ENCODE results near the gene UTS2.

DNA sequence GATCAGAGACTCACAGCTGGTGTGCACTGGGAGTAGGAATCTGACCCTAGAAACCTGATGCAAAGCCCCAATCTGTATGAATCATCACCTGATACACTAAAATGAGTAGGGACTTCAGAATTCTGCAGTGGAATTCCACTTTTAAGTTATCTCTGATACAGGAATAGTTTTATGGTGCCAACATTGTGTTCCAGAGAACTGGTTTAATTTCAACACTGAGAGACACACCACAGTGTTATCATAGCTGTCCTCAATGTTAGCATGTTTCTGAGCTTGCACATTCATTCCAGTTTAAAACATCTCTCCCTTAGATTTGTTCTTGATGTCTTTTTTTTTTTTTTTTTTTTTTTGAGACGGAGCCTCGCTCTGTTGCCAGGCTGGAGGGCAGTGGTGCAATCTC is 7.1 kb downstream of the UTS2 start:
- TF ChIP-seq, protein P1, sequence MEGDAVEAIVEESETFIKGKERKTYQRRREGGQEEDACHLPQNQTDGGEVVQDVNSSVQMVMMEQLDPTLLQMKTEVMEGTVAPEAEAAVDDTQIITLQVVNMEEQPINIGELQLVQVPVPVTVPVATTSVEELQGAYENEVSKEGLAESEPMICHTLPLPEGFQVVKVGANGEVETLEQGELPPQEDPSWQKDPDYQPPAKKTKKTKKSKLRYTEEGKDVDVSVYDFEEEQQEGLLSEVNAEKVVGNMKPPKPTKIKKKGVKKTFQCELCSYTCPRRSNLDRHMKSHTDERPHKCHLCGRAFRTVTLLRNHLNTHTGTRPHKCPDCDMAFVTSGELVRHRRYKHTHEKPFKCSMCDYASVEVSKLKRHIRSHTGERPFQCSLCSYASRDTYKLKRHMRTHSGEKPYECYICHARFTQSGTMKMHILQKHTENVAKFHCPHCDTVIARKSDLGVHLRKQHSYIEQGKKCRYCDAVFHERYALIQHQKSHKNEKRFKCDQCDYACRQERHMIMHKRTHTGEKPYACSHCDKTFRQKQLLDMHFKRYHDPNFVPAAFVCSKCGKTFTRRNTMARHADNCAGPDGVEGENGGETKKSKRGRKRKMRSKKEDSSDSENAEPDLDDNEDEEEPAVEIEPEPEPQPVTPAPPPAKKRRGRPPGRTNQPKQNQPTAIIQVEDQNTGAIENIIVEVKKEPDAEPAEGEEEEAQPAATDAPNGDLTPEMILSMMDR (IDR thresholded peaks at IDR 0.05) = no peak
- TF ChIP-seq POLR2A (IDR thresholded peaks at IDR 0.05) = no peak

All from prostate gland (tissue), 2 donors.